ENCODE measurements around the gene CPZ.

CPZ gene

GRCh38 chr4:8596891-8597290 is 4.3 kb downstream of the CPZ start:
- DNase-seq: no peak

- no peak for DNase-seq
Measured at GRCh38 chr4:8597319-8597718, 4.8 kb downstream of the CPZ start.

GRCh38 chr4:8597791-8598190 is 5.2 kb downstream of the CPZ start:
- DNase-seq: no peak

- no peak for DNase-seq
Measured at GRCh38 chr4:8598391-8599090, 6.0 kb downstream of the CPZ start.

GRCh38 chr4:8599091-8599460 is 6.5 kb downstream of the CPZ start:
- DNase-seq: no peak

GRCh38 chr4:8599657-8600056 is 7.1 kb downstream of the CPZ start:
- no peak for DNase-seq

GRCh38 chr4:8600266-8600665 is 7.7 kb downstream of the CPZ start:
- no peak for DNase-seq

GRCh38 chr4:8600686-8601085 is 8.1 kb downstream of the CPZ start:
- DNase-seq: peak; percentile 78

- DNase-seq: no peak
Measured at GRCh38 chr4:8601086-8601485, 8.5 kb downstream of the CPZ start.

- no peak for DNase-seq
Measured at GRCh38 chr4:8601556-8601955, 9.0 kb downstream of the CPZ start.

GRCh38 chr4:8602686-8603430 is 10.3 kb downstream of the CPZ start:
- DNase-seq: no peak

GRCh38 chr4:8603931-8604330 is 11.4 kb downstream of the CPZ start:
- DNase-seq: no peak

- no peak for DNase-seq
Measured at GRCh38 chr4:8605289-8605688, 12.7 kb downstream of the CPZ start.

- no peak for DNase-seq
Measured at GRCh38 chr4:8606476-8606875, 13.9 kb downstream of the CPZ start.

- no peak for DNase-seq
Measured at GRCh38 chr4:8606966-8607365, 14.4 kb downstream of the CPZ start.

- peak; percentile 93 for DNase-seq
Measured at GRCh38 chr4:8607603-8608481, 15.3 kb downstream of the CPZ start.

GRCh38 chr4:8608714-8609391 is 16.3 kb downstream of the CPZ start:
- DNase-seq: no peak

GRCh38 chr4:8609406-8609805 is 16.8 kb downstream of the CPZ start:
- no peak for DNase-seq

GRCh38 chr4:8609824-8610350 is 17.3 kb downstream of the CPZ start:
- no peak for DNase-seq

- no peak for DNase-seq
Measured at GRCh38 chr4:8610858-8611616, 18.5 kb downstream of the CPZ start.

- DNase-seq: no peak
Measured at GRCh38 chr4:8612646-8613045, 20.1 kb downstream of the CPZ start.
